GM12891 (cell line): ENCODE measurements around the gene CSGALNACT2.

ENCODE experiments used
- PAX5 ChIP-seq: IDR thresholded peaks from 2 replicates; pipeline ENCODE4 v1.6.1; 2011; ENCODE audit warnings: low read length, moderate library complexity, mild to moderate bottlenecking; ENCODE audit not compliant: insufficient read depth, severe bottlenecking
- POLR2A ChIP-seq: IDR thresholded peaks from 2 replicates; pipeline ENCODE4 v1.6.1; 2011; ENCODE audit warnings: low read depth, low read length, control low read depth
- POLR2AphosphoS5 ChIP-seq: IDR thresholded peaks from 2 replicates; pipeline ENCODE4 v1.6.1; 2011; ENCODE audit warnings: low read depth, low read length, control low read depth
- POU2F2 ChIP-seq: IDR thresholded peaks from 2 replicates; pipeline ENCODE4 v1.6.1; 2011; ENCODE audit warnings: low read depth, mild to moderate bottlenecking, control low read depth, low read length, moderate library complexity
- SPI1 ChIP-seq: IDR thresholded peaks from 2 replicates; pipeline ENCODE4 v1.6.1; 2011; ENCODE audit warnings: low read depth, low read length, control low read depth
- TAF1 ChIP-seq: IDR thresholded peaks from 2 replicates; pipeline ENCODE4 v1.6.1; 2011; ENCODE audit warnings: low read depth, low read length, control low read depth

- no peak for TF ChIP-seq POLR2A
- no peak for TF ChIP-seq TAF1
- no peak for TF ChIP-seq SPI1
- no peak for TF ChIP-seq POLR2AphosphoS5
- TF ChIP-seq POU2F2 = no peak
- TF ChIP-seq PAX5 = no peak
Observed at GRCh38 chr10:43219848-43220247, 81.6 kb downstream of the CSGALNACT2 start.
